Pulmonary artery endothelial cell (primary cell): Measurements from ENCODE around the gene ZNF574. TPM values are rescaled to one million over a fixed set of nuclear protein-coding genes. Genes with fewer than 3 reads are reported as not detected.

Experiments used
- DNase-seq: peaks from one replicate; pipeline ENCODE4 v3.0.0-alpha.2; 2011; ENCODE audit warnings: low read depth, low spot score
- total RNA-seq: library from RNA; depleted of rRNA; stranded (reverse); fragments of >200 nt; gene quantifications from 2 replicates; pipeline ENCODE4 v1.2.3, GENCODE V29; 2014

ZNF574 gene
- total RNA-seq, 1 donor from 2014 or later: 11.9 TPM

GRCh38 chr19:42123765-42124164 lies 47.8 kb downstream of the ZNF574 start:
- no peak for DNase-seq

GRCh38 chr19:42124386-42124901 lies 48.5 kb downstream of the ZNF574 start:
- DNase-seq: no peak

GRCh38 chr19:42125536-42125935 lies 49.6 kb downstream of the ZNF574 start:
- DNase-seq: no peak

- DNase-seq: no peak
These were observed 50.6 kb downstream of the ZNF574 start for GRCh38 chr19:42126574-42126973.

- no peak for DNase-seq
These were observed 53.7 kb downstream of the ZNF574 start for GRCh38 chr19:42129399-42130253.

GRCh38 chr19:42130254-42130573 lies 54.2 kb downstream of the ZNF574 start:
- DNase-seq: no peak

Other genes with a start within 250 kb of the ZNF574 start
- not detected in 2 replicates for gene LYPD4, start 231.5 kb upstream of the ZNF574 start, total RNA-seq
- gene DMRTC2, start 231.1 kb upstream of the ZNF574 start, total RNA-seq: not detected in 2 replicates
- 650 and 665 TPM in 2 replicates for gene RPS19, start 215.9 kb upstream of the ZNF574 start, total RNA-seq
- gene CD79A, start 198.9 kb upstream of the ZNF574 start, total RNA-seq: not detected in 2 replicates
- gene ARHGEF1, start 193.0 kb upstream of the ZNF574 start, total RNA-seq: 46.3 and 53.8 TPM in 2 replicates
- gene ERFL, start 147.7 kb upstream of the ZNF574 start, total RNA-seq: not detected in 2 replicates
- gene RABAC1, start 116.8 kb upstream of the ZNF574 start, total RNA-seq: 95.2 and 157 TPM in 2 replicates
- gene ATP1A3, start 81.9 kb upstream of the ZNF574 start, total RNA-seq: 0.07 TPM in 1 of 2 replicates, not detected in the other
- gene GRIK5, start 6.0 kb upstream of the ZNF574 start, total RNA-seq: 2.2 and 5.7 TPM in 2 replicates
- 0.26 and 0.49 TPM in 2 replicates for gene POU2F2, start 56.3 kb downstream of the ZNF574 start, total RNA-seq
- gene DEDD2, start 141.5 kb downstream of the ZNF574 start, total RNA-seq: 16.2 and 29.1 TPM in 2 replicates
- gene ZNF526, start 144.1 kb downstream of the ZNF574 start, total RNA-seq: 8.0 and 10.1 TPM in 2 replicates
- gene GSK3A, start 166.4 kb downstream of the ZNF574 start, total RNA-seq: 14.0 and 15.4 TPM in 2 replicates
- gene ERF, start 179.0 kb downstream of the ZNF574 start, total RNA-seq: 22.6 and 27.3 TPM in 2 replicates
- gene CIC, start 193.1 kb downstream of the ZNF574 start, total RNA-seq: 15.4 and 16.1 TPM in 2 replicates
- gene PRR19, start 226.0 kb downstream of the ZNF574 start, total RNA-seq: 0.21 and 0.26 TPM in 2 replicates
- 27.3 and 33.4 TPM in 2 replicates for gene PAFAH1B3, start 226.5 kb downstream of the ZNF574 start, total RNA-seq
- not detected in 2 replicates for gene TMEM145, start 237.1 kb downstream of the ZNF574 start, total RNA-seq
- gene MEGF8, start 249.5 kb downstream of the ZNF574 start, total RNA-seq: 24.6 and 27.5 TPM in 2 replicates